Sciatic nerve (tissue), 2 donors: ENCODE results near the gene ANKRD65. TPM values are rescaled to one million over a fixed set of nuclear protein-coding genes. Genes with fewer than 3 reads are reported as not detected.
"Not testable (repeated sequence)": the region's sequence is repeated elsewhere in the genome, so short reads cannot be mapped to it uniquely, and the experiment has no call there.

Experiments used
- ATAC-seq: fragments of 200-7000 bp; cut with Tn5 transposase; one replicate; pipeline ENCODE4 v1.9.1; 2020; ENCODE audit warnings: mild to moderate bottlenecking, moderate library complexity
- DNase-seq: peaks from one replicate; pipeline ENCODE4 v3.0.0-alpha.2; 2020; ENCODE audit warnings: low spot score
- intact Hi-C: fragments of 100-400 bp; cut with DNase I; formaldehyde crosslinking; loops from one replicate; pipeline ENCODE4 v1.14.2; 2022
- total RNA-seq: library from RNA; stranded (reverse); fragmentation: NEBNext Ultra II Directional; extraction: Animal tissue kit (Norgen Biotek cat#: 25700); gene quantifications from one replicate; pipeline ENCODE4 v1.2.1, GENCODE V29; 2021
- donor health status: DM: no; HTN: no; CAD: no.
- donor health status: DM: no; HTN: no; CAD: no.

Gene ANKRD65
- total RNA-seq, 1 donor from 2014 or later, result 11.2 TPM

GRCh38 chr1:1432951-1433803, 12.1 kb upstream of the ANKRD65 start:
- intact Hi-C loops, result no loop called here
- DNase-seq, result peak; percentile 82
- ATAC-seq, result peak; percentile 33

GRCh38 chr1:1432274-1432950, 11.3 kb upstream of the ANKRD65 start:
- DNase-seq (no peak), ATAC-seq (peak; percentile 0)
- intact Hi-C loops, result no loop called here

GRCh38 chr1:1431845-1432273, 10.8 kb upstream of the ANKRD65 start:
- intact Hi-C loops, result no loop called here
- ATAC-seq (peak; percentile 31), DNase-seq (peak; percentile 79)

- intact Hi-C loops, result no loop called here
- DNase-seq (no peak), ATAC-seq (peak; percentile 0)
Measured at GRCh38 chr1:1430992-1431844, 10.1 kb upstream of the ANKRD65 start.

- ATAC-seq (peak; percentile 71), DNase-seq (peak; percentile 86)
- intact Hi-C loops, result no loop called here
Measured at GRCh38 chr1:1430114-1430982, 9.3 kb upstream of the ANKRD65 start.

- intact Hi-C loops, result no loop called here
- ATAC-seq (no peak), DNase-seq (no peak)
Measured at GRCh38 chr1:1429671-1430073, 8.6 kb upstream of the ANKRD65 start.

- intact Hi-C loops, ATAC-seq, DNase-seq: not testable (repeated sequence)
Measured at GRCh38 chr1:1428967-1429366, 7.9 kb upstream of the ANKRD65 start.

- no peak for DNase-seq
- ATAC-seq, result no peak
- intact Hi-C loops, result no loop called here
Measured at GRCh38 chr1:1428174-1428573, 7.1 kb upstream of the ANKRD65 start.

GRCh38 chr1:1427820-1428148, 6.7 kb upstream of the ANKRD65 start:
- intact Hi-C loops, result no loop called here
- no peak for ATAC-seq
- no peak for DNase-seq

GRCh38 chr1:1427106-1427819, 6.2 kb upstream of the ANKRD65 start:
- intact Hi-C loops, result no loop called here
- ATAC-seq, result no peak
- peak; percentile 69 for DNase-seq

GRCh38 chr1:1426496-1427105, 5.5 kb upstream of the ANKRD65 start:
- intact Hi-C loops, result no loop called here

GRCh38 chr1:1425753-1426495, 4.8 kb upstream of the ANKRD65 start:
- no peak for ATAC-seq
- DNase-seq, result no peak
- intact Hi-C loops, result no loop called here

More at GRCh38 chr1:1426496-1427105, 5.5 kb upstream of the ANKRD65 start:
- ATAC-seq, result no peak
- DNase-seq, result no peak

- ATAC-seq (no peak), DNase-seq (no peak)
- intact Hi-C loops, result no loop called here
Measured at GRCh38 chr1:1425426-1425752, 4.3 kb upstream of the ANKRD65 start.

GRCh38 chr1:1424707-1425106, 3.6 kb upstream of the ANKRD65 start:
- DNase-seq (no peak), ATAC-seq (no peak)
- intact Hi-C loops, result no loop called here

GRCh38 chr1:1423245-1423597, 2.1 kb upstream of the ANKRD65 start:
- DNase-seq (no peak), ATAC-seq (no peak)
- intact Hi-C loops, result no loop called here

- intact Hi-C loops, result no loop called here
- no peak for DNase-seq
- ATAC-seq, result no peak
Measured at GRCh38 chr1:1422465-1423244, 1.6 kb upstream of the ANKRD65 start.
